Liver (tissue), 9 donors: Measurements from ENCODE around the gene GGNBP2. TPM values are rescaled to one million over a fixed set of nuclear protein-coding genes. Genes with fewer than 3 reads are reported as not detected.
"Not testable (repeated sequence)": the region's sequence is repeated elsewhere in the genome, so short reads cannot be mapped to it uniquely, and the experiment has no call there.

Source experiments
- DNase-seq: peaks from one replicate; pipeline ENCODE4 v3.0.0-alpha.2; 2017; ENCODE audit warnings: low spot score
- H3K27ac ChIP-seq, 2 donors: one replicate each; pipeline ENCODE4 v1.7.0; 2013; ENCODE audit warnings: inconsistent platforms in 2 of 2, low read length in 2 of 2, control low read depth in 1 of 2, low read depth in 1 of 2, mild to moderate bottlenecking in 1 of 2
- H3K27me3 ChIP-seq, 4 donors: one replicate each; pipeline versions ENCODE4 v1.6.1 to v1.7.0; 2013; ENCODE audit warnings: low read length in 3 of 4, inconsistent platforms in 1 of 4, mild to moderate bottlenecking in 1 of 4, moderate library complexity in 1 of 4; ENCODE audit not compliant: control insufficient read depth in 4 of 4, insufficient read depth in 4 of 4
- H3K36me3 ChIP-seq, 4 donors: one replicate each; pipeline versions ENCODE4 v1.6.1 to v1.7.0; 2013; ENCODE audit warnings: low read length in 3 of 4, mild to moderate bottlenecking in 3 of 4, low read depth in 1 of 4, moderate library complexity in 1 of 4; ENCODE audit not compliant: control insufficient read depth in 4 of 4, insufficient read depth in 3 of 4
- H3K4me1 ChIP-seq, 4 donors: one replicate each; pipeline versions ENCODE4 v1.6.1 to v1.7.0; 2013; ENCODE audit warnings: low read length in 3 of 4, mild to moderate bottlenecking in 3 of 4, moderate library complexity in 1 of 4; ENCODE audit not compliant: control insufficient read depth in 4 of 4, insufficient read depth in 4 of 4
- H3K4me3 ChIP-seq, 3 donors: one replicate each; pipeline versions ENCODE4 v1.6.1 to v1.7.0; 2013; ENCODE audit warnings: low read length in 3 of 3, control low read depth in 1 of 3, low read depth in 1 of 3, mild to moderate bottlenecking in 1 of 3
- H3K9ac ChIP-seq, 2 donors: one replicate each; pipeline ENCODE4 v1.7.0; 2013; ENCODE audit warnings: low read length in 2 of 2, mild to moderate bottlenecking in 2 of 2, moderate library complexity in 2 of 2, control low read depth in 1 of 2, low read depth in 1 of 2
- H3K9me3 ChIP-seq, 4 donors: one replicate each; pipeline versions ENCODE4 v1.6.1 to v1.7.0; 2013; ENCODE audit warnings: low read length in 3 of 4; ENCODE audit not compliant: control insufficient read depth in 4 of 4
- ATF3 ChIP-seq: IDR thresholded peaks from 2 replicates; pipeline ENCODE4 v1.6.1; 2016; ENCODE audit warnings: antibody characterized with exemption
- CTCF ChIP-seq: fragments of 150-350 bp; IDR thresholded peaks from 2 replicates; pipeline ENCODE4 v1.5.1; 2017; ENCODE audit warnings: improper control_type of control experiment, low read depth, low read length; ENCODE audit not compliant: missing input control
- FOXA2 ChIP-seq: IDR thresholded peaks from 2 replicates; pipeline ENCODE4 v1.6.1; 2016; ENCODE audit warnings: antibody characterized with exemption
- HNF4A ChIP-seq, 2 donors: conservative IDR thresholded peaks; 2 replicates each; pipeline ENCODE4 v1.6.1; 2016; ENCODE audit warnings: antibody characterized with exemption in 2 of 2, mild to moderate bottlenecking in 2 of 2
- HNF4G ChIP-seq: IDR thresholded peaks from 2 replicates; pipeline ENCODE4 v1.6.1; 2016; ENCODE audit warnings: antibody characterized with exemption
- JUND ChIP-seq, 2 donors: IDR thresholded peaks; 2 replicates each; pipeline ENCODE4 v1.6.1; 2016; ENCODE audit warnings: antibody characterized with exemption in 2 of 2
- RAD21 ChIP-seq, 2 donors: IDR thresholded peaks; 2 replicates each; pipeline ENCODE4 v1.6.1; 2016; ENCODE audit warnings: antibody characterized with exemption in 2 of 2, mild to moderate bottlenecking in 2 of 2
- REST ChIP-seq: IDR thresholded peaks from 2 replicates; pipeline ENCODE4 v1.6.1; 2016; ENCODE audit warnings: antibody characterized with exemption, mild to moderate bottlenecking
- RXRA ChIP-seq, 2 donors: IDR thresholded peaks; 2 replicates each; pipeline ENCODE4 v1.6.1; 2017 to 2018; ENCODE audit warnings: antibody characterized with exemption in 2 of 2, mild to moderate bottlenecking in 1 of 2
- TAF1 ChIP-seq: conservative IDR thresholded peaks from 2 replicates; pipeline ENCODE4 v1.6.1; 2016; ENCODE audit warnings: antibody characterized with exemption, mild to moderate bottlenecking
- YY1 ChIP-seq: IDR thresholded peaks from 2 replicates; pipeline ENCODE4 v1.6.1; 2016; ENCODE audit warnings: antibody characterized with exemption, mild to moderate bottlenecking
- WGBS: extraction: QIAGEN DNeasy Blood & Tissue Kit; methylation state at CpG from one replicate; pipeline ENCODE4 v1.1.7; 2013; 5-methylcytosine and 5-hydroxymethylcytosine counted together
- polyA plus RNA-seq, 2 donors: library from polyadenylated mRNA; stranded (reverse) in 1 of 2; unstranded in 1 of 2; fragments of 200-250 nt in 1 of 2; fragments of >200 nt in 1 of 2; fragmentation: Nextera tagmentation in 1 of 2; extraction: Ambion mirVana in 1 of 2; gene quantifications; one replicate each; pipeline versions ENCODE4 v1.2.1 to v1.2.3, GENCODE V29; 2013 to 2015
- total RNA-seq, 2 donors: library from RNA; depleted of rRNA; stranded (reverse); fragments of >200 nt; gene quantifications; one replicate each; pipeline ENCODE4 v1.2.3, GENCODE V29; 2014
- donor health status: healthy.
- donor health status: healthy.
- donor health status: healthy.
- donor health status: healthy.
- donor health status: healthy.

GGNBP2 gene
- total and polyA plus RNA-seq, 4 donors: 19.6 to 48.6 (median 34.3) TPM

GRCh38 chr17:36506831-36507230 is 37.9 kb upstream of the GGNBP2 start:
- H3K36me3 ChIP-seq: peaks cover 0 to 59% (median 12%) of the 10 kb centered on the region in 4 donors
- H3K27ac ChIP-seq: no peak overlapping the region
- no peaks in the 10 kb centered on the region for H3K27me3 ChIP-seq
- DNase-seq: no peak
- no peak overlapping the region for H3K9ac ChIP-seq
- H3K4me3 ChIP-seq: no peak overlapping the region
- 97% methylated on average over 11 of the region's 11 CpGs for WGBS
- H3K4me1 ChIP-seq: no peaks in the 10 kb centered on the region
- no peaks in the 10 kb centered on the region for H3K9me3 ChIP-seq
- no peak for TF ChIP-seq RXRA (IDR thresholded peaks at IDR 0.05)
- TF ChIP-seq YY1: no peak
- no peak for TF ChIP-seq HNF4A (conservative IDR thresholded peaks at IDR 0.05)
- no peak for TF ChIP-seq RAD21 (IDR thresholded peaks at IDR 0.05)
- no peak for TF ChIP-seq HNF4G
- no peak for TF ChIP-seq ATF3
- no peak for TF ChIP-seq CTCF
- TF ChIP-seq JUND (IDR thresholded peaks at IDR 0.05): no peak

GRCh38 chr17:36507266-36507665 is 37.5 kb upstream of the GGNBP2 start:
- Histone ChIP-seq H3K4me1 (no peaks in the 10 kb centered on the region), H3K4me3 (no peak overlapping the region), H3K27ac (no peak overlapping the region), H3K27me3 (no peaks in the 10 kb centered on the region), H3K9me3 (no peaks in the 10 kb centered on the region), H3K36me3 (peaks cover 0 to 59% (median 12%) of the 10 kb centered on the region in 4 donors), H3K9ac (no peak overlapping the region)
- no peak for DNase-seq
- 96% methylated on average over 6 of the region's 6 CpGs for WGBS
- TF ChIP-seq TAF1 (no peak), JUND (IDR thresholded peaks at IDR 0.05) (no peak), FOXA2 (no peak), REST (no peak), YY1 (no peak)

- not testable (repeated sequence) for DNase-seq, H3K9me3 ChIP-seq, H3K4me1 ChIP-seq, H3K27ac ChIP-seq, H3K27me3 ChIP-seq, H3K4me3 ChIP-seq, H3K9ac ChIP-seq
- H3K36me3 ChIP-seq: peaks cover 0 to 60% (median 15%) of the 10 kb centered on the region in 4 donors
- 97% methylated on average over 2 of the region's 2 CpGs for WGBS
These were observed 36.3 kb upstream of the GGNBP2 start for GRCh38 chr17:36508439-36508838.
